ENCODE measurements around the gene BAZ1A. TPM values are rescaled to one million over a fixed set of nuclear protein-coding genes. Genes with fewer than 3 reads are reported as not detected.

The BAZ1A gene
- total and polyA plus RNA-seq, 2 experiments from 2014 or later, result 24.2 to 26.8 TPM

GRCh38 chr14:34750670-34751069 lies 124.5 kb downstream of the BAZ1A start:
- H3K79me2 ChIP-seq (replicated peaks; ENCODE audit: insufficient read depth), result no peaks in the 10 kb centered on the region
- no peak for TF ChIP-seq JUNB (IDR thresholded peaks at IDR 0.05; ENCODE audit: unreplicated experiment)
- no peak for TF ChIP-seq ZNF462 (CRISPR knock-in tag; IDR thresholded peaks at IDR 0.05)
- TF ChIP-seq REST (IDR thresholded peaks at IDR 0.05; ENCODE audit: unreplicated experiment), result no peak
- no peak for TF ChIP-seq EZH2 (IDR thresholded peaks at IDR 0.05; ENCODE audit: low read depth, unreplicated experiment)
- no peak for TF ChIP-seq ZNF114 (CRISPR knock-in tag; IDR thresholded peaks at IDR 0.05)
- TF ChIP-seq CTCF (conservative IDR thresholded peaks at IDR 0.05; ENCODE audit: low read depth in 2 of 2), result no peak
- no peak for TF ChIP-seq NANOG (IDR thresholded peaks at IDR 0.05; ENCODE audit: borderline replicate concordance)
- TF ChIP-seq CREB1 (CRISPR knock-in tag; IDR thresholded peaks at IDR 0.05; ENCODE audit: low read depth), result no peak
- no peaks in the 10 kb centered on the region for H3K36me3 ChIP-seq (ENCODE audit: insufficient read depth)
- Mint-ChIP-seq H3K4me3 (no peak overlapping the region), H3K27me3 (ENCODE audit: insufficient read depth, low read depth, poor library complexity) (no peaks in the 10 kb centered on the region), H3K36me3 (ENCODE audit: low read depth) (peaks cover 5% of the 10 kb centered on the region; the same call in 1 of the 3 replicates), H3K9me3 (no peaks in the 10 kb centered on the region), H3K27ac (no peak overlapping the region), H3K4me1 (no peaks in the 10 kb centered on the region)
- H3K9me2 ChIP-seq (ENCODE audit: insufficient read depth), result no peaks in the 10 kb centered on the region
- H2AFZ ChIP-seq, result no peak overlapping the region
- no peak for DNase-seq (ENCODE audit: low spot score)
- H4K20me1 ChIP-seq (replicated peaks; ENCODE audit: insufficient read depth), result no peaks in the 10 kb centered on the region
- no peak overlapping the region for H3K4me3 ChIP-seq
- ATAC-seq, result no peak
- no peak overlapping the region for H3K4me2 ChIP-seq
- no peak overlapping the region; the same call in 1 of the 2 replicates for H3K27ac ChIP-seq (ENCODE audit: low read depth)
- H3K4me1 ChIP-seq (ENCODE audit: insufficient read depth), result no peaks in the 10 kb centered on the region
- no peaks in the 10 kb centered on the region for H3K27me3 ChIP-seq (ENCODE audit: insufficient read depth)
- no peaks in the 10 kb centered on the region for H3F3A ChIP-seq (replicated peaks; ENCODE audit: low read depth)
